GM23338 (cell line): Measurements from ENCODE around the gene LEFTY2. TPM values are rescaled to one million over a fixed set of nuclear protein-coding genes. Genes with fewer than 3 reads are reported as not detected.

Experiments used
- ATAC-seq: fragments of 200-7000 bp; cut with Tn5 transposase; 3 replicates; pipeline ENCODE4 v1.9.1; 2020
- DNase-seq: peaks from one replicate; pipeline ENCODE4 v3.0.0-alpha.2; 2015; ENCODE audit warnings: low spot score
- H2AFZ ChIP-seq: fragments of 200-600 bp; sonication (generic); 2 replicates; pipeline ENCODE4 v1.8.0; 2016; ENCODE audit warnings: antibody characterized with exemption, mild to moderate bottlenecking, moderate library complexity
- H3F3A ChIP-seq: fragments of 200-600 bp; sonication (generic); replicated peaks from 2 replicates; pipeline ENCODE4 v1.8.0; 2017; ENCODE audit warnings: antibody characterized with exemption, mixed run types, low read depth
- H3K27ac ChIP-seq: fragments of 200-600 bp; sonication (generic); 2 replicates; pipeline ENCODE4 v1.6.1; 2016; ENCODE audit warnings: low read depth
- H3K27me3 ChIP-seq: fragments of 200-600 bp; sonication (generic); 2 replicates; pipeline ENCODE4 v1.8.0; 2016; ENCODE audit warnings: mild to moderate bottlenecking, mixed run types, moderate library complexity; ENCODE audit not compliant: insufficient read depth
- H3K36me3 ChIP-seq: fragments of 200-600 bp; sonication (generic); 2 replicates; pipeline ENCODE4 v1.8.0; 2016; ENCODE audit warnings: mild to moderate bottlenecking; ENCODE audit not compliant: insufficient read depth
- H3K4me1 ChIP-seq: fragments of 200-600 bp; sonication (generic); 2 replicates; pipeline ENCODE4 v1.8.0; 2016; ENCODE audit warnings: mild to moderate bottlenecking, moderate library complexity; ENCODE audit not compliant: insufficient read depth
- H3K4me2 ChIP-seq: fragments of 200-600 bp; sonication (generic); 2 replicates; pipeline ENCODE4 v1.7.1; 2017; ENCODE audit warnings: mixed run types
- H3K4me3 ChIP-seq: fragments of 200-600 bp; sonication (generic); 2 replicates; pipeline ENCODE4 v1.6.1; 2016; ENCODE audit warnings: mixed run types
- H3K79me2 ChIP-seq: fragments of 200-600 bp; sonication (generic); replicated peaks from 2 replicates; pipeline ENCODE4 v1.8.0; 2017; ENCODE audit warnings: mild to moderate bottlenecking; ENCODE audit not compliant: insufficient read depth
- H3K9me2 ChIP-seq: fragments of 200-600 bp; sonication (generic); 2 replicates; pipeline ENCODE4 v1.8.0; 2017; ENCODE audit not compliant: insufficient read depth
- H4K20me1 ChIP-seq: fragments of 200-600 bp; sonication (generic); replicated peaks from 2 replicates; pipeline ENCODE4 v1.8.0; 2017; ENCODE audit warnings: mild to moderate bottlenecking; ENCODE audit not compliant: insufficient read depth
- H3K27ac Mint-ChIP-seq: 2 replicates; pipeline ENCODE4 v1.8.0; 2020; ENCODE audit warnings: inconsistent platforms, mild to moderate bottlenecking, moderate library complexity, mixed read lengths
- H3K27me3 Mint-ChIP-seq: 3 replicates; pipeline ENCODE4 v1.8.0; 2022; ENCODE audit warnings: low read depth, mild to moderate bottlenecking, moderate library complexity, mixed read lengths, inconsistent platforms; ENCODE audit not compliant: insufficient read depth, poor library complexity
- H3K36me3 Mint-ChIP-seq: 3 replicates; pipeline ENCODE4 v1.8.0; 2021; ENCODE audit warnings: low read depth, mild to moderate bottlenecking, inconsistent platforms, moderate library complexity, mixed read lengths
- H3K4me1 Mint-ChIP-seq: 3 replicates; pipeline ENCODE4 v1.8.0; 2020; ENCODE audit warnings: mild to moderate bottlenecking, inconsistent platforms, mixed read lengths
- H3K4me3 Mint-ChIP-seq: 3 replicates; pipeline ENCODE4 v1.8.0; 2021; ENCODE audit warnings: moderate library complexity, mild to moderate bottlenecking, inconsistent platforms, mixed read lengths
- H3K9me3 Mint-ChIP-seq: 3 replicates; pipeline ENCODE4 v1.8.0; 2020; ENCODE audit warnings: moderate library complexity, mild to moderate bottlenecking, inconsistent platforms, mixed read lengths
- EZH2 ChIP-seq: fragments of 200-600 bp; sonication (generic); IDR thresholded peaks from one replicate; pipeline ENCODE4 v1.8.0; 2017; ENCODE audit warnings: antibody characterized with exemption, mild to moderate bottlenecking, low read depth; ENCODE audit not compliant: unreplicated experiment
- EZH2phosphoT487 ChIP-seq: fragments of 200-600 bp; sonication (generic); IDR thresholded peaks from one replicate; pipeline ENCODE4 v1.8.1; 2018; ENCODE audit warnings: antibody characterized with exemption; ENCODE audit not compliant: unreplicated experiment
- JUNB ChIP-seq: IDR thresholded peaks from one replicate; pipeline ENCODE4 v1.6.1; 2016; ENCODE audit warnings: antibody characterized with exemption; ENCODE audit not compliant: unreplicated experiment
- POLR2AphosphoS5 ChIP-seq: IDR thresholded peaks from 2 replicates; pipeline ENCODE4 v1.6.1; 2016; ENCODE audit warnings: antibody characterized with exemption, low read depth
- STAT1 ChIP-seq: IDR thresholded peaks from one replicate; pipeline ENCODE4 v1.6.1; 2016; ENCODE audit warnings: antibody characterized with exemption; ENCODE audit not compliant: unreplicated experiment
- ZNF114 ChIP-seq: fragments of 250-450 bp; sonication (Bioruptor Pico); IDR thresholded peaks from 2 replicates; pipeline ENCODE4 v1.5.0; 2020; ENCODE audit warnings: mild to moderate bottlenecking, moderate library complexity
- ZNF331 ChIP-seq: fragments of 250-450 bp; sonication (Bioruptor Pico); IDR thresholded peaks from 2 replicates; pipeline ENCODE4 v1.5.0; 2020; ENCODE audit warnings: low read depth, mild to moderate bottlenecking, moderate library complexity
- polyA plus RNA-seq: library from polyadenylated mRNA; unstranded; fragments of >200 nt; fragmentation: Nextera tagmentation; extraction: Ambion mirVana; gene quantifications from 2 replicates; pipeline ENCODE4 v1.2.1, GENCODE V29; 2016
- total RNA-seq: library from RNA; depleted of rRNA; stranded (reverse); fragments of >200 nt; shearing (Covaris generic); gene quantifications from 2 replicates; pipeline ENCODE4 v1.2.3, GENCODE V29; 2014
- TF ChIP-seq, protein P1 (sequence below): fragments of 250-450 bp; sonication (Bioruptor Pico); IDR thresholded peaks from 2 replicates; pipeline ENCODE4 v1.5.0; 2020; ENCODE audit warnings: mild to moderate bottlenecking, moderate library complexity

The LEFTY2 gene
- total and polyA plus RNA-seq, 2 experiments from 2014 or later: 8.3 to 12.4 TPM

DNA sequence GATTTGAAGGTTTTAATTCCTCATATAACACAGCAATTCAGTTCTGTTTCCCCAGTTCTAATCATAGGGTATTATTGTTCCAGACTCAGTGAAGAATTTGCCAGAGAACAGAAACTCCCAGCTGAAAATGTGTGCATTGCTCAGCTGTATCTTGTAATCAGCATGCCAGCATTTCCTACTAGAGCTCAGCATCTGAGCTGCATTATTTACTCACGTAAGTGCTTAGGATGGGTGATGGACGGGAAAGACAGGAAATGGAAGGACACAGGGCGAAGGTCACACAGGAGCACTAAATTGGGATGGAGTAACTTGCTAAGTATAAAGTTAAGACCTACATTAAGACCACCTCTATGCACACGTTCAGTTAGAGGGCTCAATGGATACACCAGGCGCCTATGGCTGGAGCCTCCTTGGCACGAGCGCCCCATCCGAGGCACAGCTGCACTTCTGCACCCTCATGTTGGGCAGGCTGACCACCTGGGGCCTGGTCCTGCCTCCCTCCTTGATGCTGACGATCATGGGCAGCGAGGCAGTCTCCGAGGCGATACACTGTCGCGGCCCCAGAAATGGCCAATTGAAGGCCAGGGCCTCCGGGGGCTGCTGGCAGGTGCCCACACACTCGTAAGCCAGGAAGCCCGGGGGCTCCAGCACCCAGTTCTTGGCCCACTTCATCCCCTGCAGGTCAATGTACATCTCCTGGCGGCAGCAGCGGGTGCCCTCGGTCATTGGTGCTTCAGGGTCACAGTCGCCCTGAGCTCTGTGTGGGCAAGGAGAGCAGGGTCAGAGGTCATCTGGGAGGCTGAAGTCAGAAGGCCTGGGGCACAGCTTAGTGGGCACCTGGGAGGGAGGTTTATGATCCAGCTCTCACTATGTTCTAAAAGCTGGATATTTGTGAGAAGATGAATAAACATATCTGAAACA, 3.7 kb downstream of the LEFTY2 start (continued):
- TF ChIP-seq, protein P1, sequence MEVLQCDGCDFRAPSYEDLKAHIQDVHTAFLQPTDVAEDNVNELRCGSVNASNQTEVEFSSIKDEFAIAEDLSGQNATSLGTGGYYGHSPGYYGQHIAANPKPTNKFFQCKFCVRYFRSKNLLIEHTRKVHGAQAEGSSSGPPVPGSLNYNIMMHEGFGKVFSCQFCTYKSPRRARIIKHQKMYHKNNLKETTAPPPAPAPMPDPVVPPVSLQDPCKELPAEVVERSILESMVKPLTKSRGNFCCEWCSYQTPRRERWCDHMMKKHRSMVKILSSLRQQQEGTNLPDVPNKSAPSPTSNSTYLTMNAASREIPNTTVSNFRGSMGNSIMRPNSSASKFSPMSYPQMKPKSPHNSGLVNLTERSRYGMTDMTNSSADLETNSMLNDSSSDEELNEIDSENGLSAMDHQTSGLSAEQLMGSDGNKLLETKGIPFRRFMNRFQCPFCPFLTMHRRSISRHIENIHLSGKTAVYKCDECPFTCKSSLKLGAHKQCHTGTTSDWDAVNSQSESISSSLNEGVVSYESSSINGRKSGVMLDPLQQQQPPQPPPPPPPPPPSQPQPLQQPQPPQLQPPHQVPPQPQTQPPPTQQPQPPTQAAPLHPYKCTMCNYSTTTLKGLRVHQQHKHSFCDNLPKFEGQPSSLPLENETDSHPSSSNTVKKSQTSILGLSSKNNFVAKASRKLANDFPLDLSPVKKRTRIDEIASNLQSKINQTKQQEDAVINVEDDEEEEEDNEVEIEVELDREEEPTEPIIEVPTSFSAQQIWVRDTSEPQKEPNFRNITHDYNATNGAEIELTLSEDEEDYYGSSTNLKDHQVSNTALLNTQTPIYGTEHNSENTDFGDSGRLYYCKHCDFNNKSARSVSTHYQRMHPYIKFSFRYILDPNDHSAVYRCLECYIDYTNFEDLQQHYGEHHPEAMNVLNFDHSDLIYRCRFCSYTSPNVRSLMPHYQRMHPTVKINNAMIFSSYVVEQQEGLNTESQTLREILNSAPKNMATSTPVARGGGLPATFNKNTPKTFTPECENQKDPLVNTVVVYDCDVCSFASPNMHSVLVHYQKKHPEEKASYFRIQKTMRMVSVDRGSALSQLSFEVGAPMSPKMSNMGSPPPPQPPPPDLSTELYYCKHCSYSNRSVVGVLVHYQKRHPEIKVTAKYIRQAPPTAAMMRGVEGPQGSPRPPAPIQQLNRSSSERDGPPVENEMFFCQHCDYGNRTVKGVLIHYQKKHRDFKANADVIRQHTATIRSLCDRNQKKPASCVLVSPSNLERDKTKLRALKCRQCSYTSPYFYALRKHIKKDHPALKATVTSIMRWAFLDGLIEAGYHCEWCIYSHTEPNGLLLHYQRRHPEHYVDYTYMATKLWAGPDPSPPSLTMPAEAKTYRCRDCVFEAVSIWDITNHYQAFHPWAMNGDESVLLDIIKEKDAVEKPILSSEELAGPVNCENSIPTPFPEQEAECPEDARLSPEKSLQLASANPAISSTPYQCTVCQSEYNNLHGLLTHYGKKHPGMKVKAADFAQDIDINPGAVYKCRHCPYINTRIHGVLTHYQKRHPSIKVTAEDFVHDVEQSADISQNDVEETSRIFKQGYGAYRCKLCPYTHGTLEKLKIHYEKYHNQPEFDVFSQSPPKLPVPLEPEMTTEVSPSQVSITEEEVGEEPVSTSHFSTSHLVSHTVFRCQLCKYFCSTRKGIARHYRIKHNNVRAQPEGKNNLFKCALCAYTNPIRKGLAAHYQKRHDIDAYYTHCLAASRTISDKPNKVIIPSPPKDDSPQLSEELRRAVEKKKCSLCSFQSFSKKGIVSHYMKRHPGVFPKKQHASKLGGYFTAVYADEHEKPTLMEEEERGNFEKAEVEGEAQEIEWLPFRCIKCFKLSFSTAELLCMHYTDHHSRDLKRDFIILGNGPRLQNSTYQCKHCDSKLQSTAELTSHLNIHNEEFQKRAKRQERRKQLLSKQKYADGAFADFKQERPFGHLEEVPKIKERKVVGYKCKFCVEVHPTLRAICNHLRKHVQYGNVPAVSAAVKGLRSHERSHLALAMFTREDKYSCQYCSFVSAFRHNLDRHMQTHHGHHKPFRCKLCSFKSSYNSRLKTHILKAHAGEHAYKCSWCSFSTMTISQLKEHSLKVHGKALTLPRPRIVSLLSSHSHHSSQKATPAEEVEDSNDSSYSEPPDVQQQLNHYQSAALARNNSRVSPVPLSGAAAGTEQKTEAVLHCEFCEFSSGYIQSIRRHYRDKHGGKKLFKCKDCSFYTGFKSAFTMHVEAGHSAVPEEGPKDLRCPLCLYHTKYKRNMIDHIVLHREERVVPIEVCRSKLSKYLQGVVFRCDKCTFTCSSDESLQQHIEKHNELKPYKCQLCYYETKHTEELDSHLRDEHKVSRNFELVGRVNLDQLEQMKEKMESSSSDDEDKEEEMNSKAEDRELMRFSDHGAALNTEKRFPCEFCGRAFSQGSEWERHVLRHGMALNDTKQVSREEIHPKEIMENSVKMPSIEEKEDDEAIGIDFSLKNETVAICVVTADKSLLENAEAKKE: no peak
- TF ChIP-seq EZH2phosphoT487: no peak

DNA sequence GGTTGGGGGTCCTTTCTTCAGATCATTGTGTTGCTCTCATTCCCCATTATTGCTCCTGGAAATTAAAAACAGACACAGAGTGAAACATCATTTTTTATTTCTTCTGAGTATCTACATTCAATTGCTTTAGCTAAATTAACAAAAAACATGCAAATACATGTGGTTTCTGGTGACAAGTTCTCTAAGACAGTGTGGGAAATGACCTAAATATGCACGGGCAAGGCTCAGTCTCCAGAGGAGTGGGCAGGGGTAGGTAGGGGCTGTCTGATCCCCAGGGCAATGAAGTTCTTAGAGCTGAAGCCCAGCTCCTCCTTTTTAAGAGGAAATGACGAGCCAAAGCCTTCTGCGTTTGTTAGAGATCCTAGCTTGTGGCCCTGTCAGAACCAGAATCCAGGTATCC, 4.5 kb downstream of the LEFTY2 start:
- ATAC-seq: no peak
- Histone ChIP-seq H3K9me2 (no peaks in the 10 kb centered on the region), H3K4me1 (peaks cover 3% of the 10 kb centered on the region), H3K27ac (no peak overlapping the region), H4K20me1 (no peaks in the 10 kb centered on the region), H3F3A (peaks cover 5% of the 10 kb centered on the region; the same call in 1 of the 2 replicates), H3K4me3 (no peak overlapping the region), H3K4me2 (no peak overlapping the region), H2AFZ (no peak overlapping the region), H3K79me2 (peaks cover 8% of the 10 kb centered on the region; the same call in 1 of the 2 replicates), H3K27me3 (no peaks in the 10 kb centered on the region), H3K36me3 (no peaks in the 10 kb centered on the region)
- Mint-ChIP-seq H3K4me3 (no peak overlapping the region), H3K36me3 (no peaks in the 10 kb centered on the region; the same call in 2 of the 3 replicates), H3K4me1 (peaks cover 12% of the 10 kb centered on the region), H3K27me3 (peaks cover 12% of the 10 kb centered on the region), H3K27ac (no peak overlapping the region), H3K9me3 (no peaks in the 10 kb centered on the region)
- DNase-seq: no peak
- TF ChIP-seq POLR2AphosphoS5: no peak
- TF ChIP-seq STAT1: no peak
- TF ChIP-seq JUNB: no peak
- no peak for TF ChIP-seq EZH2
- no peak for TF ChIP-seq ZNF114
- TF ChIP-seq, protein P1: no peak
- no peak for TF ChIP-seq ZNF331 (CRISPR knock-in tag)
